Esophagus (tissue), 2 donors: ENCODE data around the gene EGFR. TPM values are rescaled to one million over a fixed set of nuclear protein-coding genes. Genes with fewer than 3 reads are reported as not detected.

Source experiments
- H3K27ac ChIP-seq, 2 donors: one replicate each; pipeline ENCODE4 v1.5.1; 2013; ENCODE audit warnings: low read depth in 2 of 2, mild to moderate bottlenecking in 2 of 2, inconsistent platforms in 1 of 2, low read length in 1 of 2, moderate library complexity in 1 of 2
- H3K27me3 ChIP-seq, 2 donors: one replicate each; pipeline ENCODE4 v1.6.1; 2013; ENCODE audit warnings: low read length in 2 of 2, control low read depth in 1 of 2, mild to moderate bottlenecking in 1 of 2; ENCODE audit not compliant: insufficient read depth in 2 of 2, control insufficient read depth in 1 of 2
- H3K36me3 ChIP-seq, 2 donors: one replicate each; pipeline ENCODE4 v1.6.1; 2013; ENCODE audit warnings: low read length in 1 of 2; ENCODE audit not compliant: control insufficient read depth in 2 of 2, insufficient read depth in 2 of 2
- H3K4me1 ChIP-seq, 2 donors: one replicate each; pipeline ENCODE4 v1.6.1; 2013; ENCODE audit warnings: low read length in 1 of 2; ENCODE audit not compliant: control insufficient read depth in 2 of 2, insufficient read depth in 2 of 2
- H3K4me3 ChIP-seq, 2 donors: one replicate each; pipeline ENCODE4 v1.5.1; 2013; ENCODE audit warnings: low read length in 2 of 2, mild to moderate bottlenecking in 2 of 2, low read depth in 1 of 2, moderate library complexity in 1 of 2
- H3K9me3 ChIP-seq, 2 donors: one replicate each; pipeline ENCODE4 v1.6.1; 2013; ENCODE audit warnings: mild to moderate bottlenecking in 2 of 2, low read depth in 1 of 2, low read length in 1 of 2, moderate library complexity in 1 of 2; ENCODE audit not compliant: control insufficient read depth in 2 of 2, insufficient read depth in 1 of 2
- WGBS, 2 donors: extraction: QIAGEN DNeasy Blood & Tissue Kit; methylation state at CpG; one replicate each; pipeline ENCODE4 v1.1.7; 2013; 5-methylcytosine and 5-hydroxymethylcytosine counted together
- polyA plus RNA-seq, 2 donors: library from polyadenylated mRNA; stranded (reverse); fragments of 200-250 nt; gene quantifications; one replicate each; pipeline ENCODE4 v1.2.3, GENCODE V29; 2013
- donor health status: healthy with polysubstance abuse.
- donor health status: Bipolar disorder and iron deficiency.

The EGFR gene
- polyA plus RNA-seq, 2 donors = 12.8 to 16.1 TPM

GRCh38 chr7:54987772-54988171, 31.0 kb upstream of the EGFR start:
- Histone ChIP-seq H3K4me3 (no peak overlapping the region), H3K27ac (no peak overlapping the region)
- 40 to 46% methylated on average over 1 of the region's 1 CpG for WGBS, 2 donors

GRCh38 chr7:54988516-54988915, 30.3 kb upstream of the EGFR start:
- Histone ChIP-seq H3K36me3 (no peaks in the 10 kb centered on the region), H3K27me3 (no peaks in the 10 kb centered on the region), H3K27ac (no peak overlapping the region), H3K4me3 (no peak overlapping the region), H3K4me1 (no peaks in the 10 kb centered on the region), H3K9me3 (no peaks in the 10 kb centered on the region)
- 93 to 95% methylated on average over 2 of the region's 2 CpGs for WGBS, 2 donors

More at GRCh38 chr7:54987772-54988171, 31.0 kb upstream of the EGFR start:
- Histone ChIP-seq H3K27me3 (no peaks in the 10 kb centered on the region), H3K36me3 (no peaks in the 10 kb centered on the region), H3K4me1 (no peaks in the 10 kb centered on the region), H3K9me3 (no peaks in the 10 kb centered on the region)

- Histone ChIP-seq H3K36me3 (no peaks in the 10 kb centered on the region), H3K9me3 (no peaks in the 10 kb centered on the region), H3K4me3 (no peak overlapping the region), H3K4me1 (no peaks in the 10 kb centered on the region), H3K27ac (no peak overlapping the region), H3K27me3 (no peaks in the 10 kb centered on the region)
- WGBS, 2 donors = 72 to 76% methylated on average over 4 of the region's 4 CpGs
Observed at GRCh38 chr7:54989453-54990225, 29.2 kb upstream of the EGFR start.

GRCh38 chr7:54991341-54991740, 27.5 kb upstream of the EGFR start:
- no peaks in the 10 kb centered on the region for H3K9me3 ChIP-seq
- 94 to 96% methylated on average over 13 of the region's 13 CpGs for WGBS, 2 donors
- H3K27me3 ChIP-seq = no peaks in the 10 kb centered on the region
- no peaks in the 10 kb centered on the region for H3K36me3 ChIP-seq
- no peaks in the 10 kb centered on the region for H3K4me1 ChIP-seq
- no peak overlapping the region for H3K27ac ChIP-seq
- no peak overlapping the region for H3K4me3 ChIP-seq

GRCh38 chr7:54992871-54993475, 25.8 kb upstream of the EGFR start:
- whole genome bisulfite sequencing, 2 donors = 92 to 93% methylated on average over 4 of the region's 4 CpGs
- no peak overlapping the region for H3K27ac ChIP-seq
- H3K36me3 ChIP-seq = no peaks in the 10 kb centered on the region
- no peaks in the 10 kb centered on the region for H3K4me1 ChIP-seq
- H3K4me3 ChIP-seq = no peak overlapping the region
- H3K27me3 ChIP-seq = no peaks in the 10 kb centered on the region
- H3K9me3 ChIP-seq = no peaks in the 10 kb centered on the region

- H3K27me3 ChIP-seq = no peaks in the 10 kb centered on the region
- no peaks in the 10 kb centered on the region for H3K36me3 ChIP-seq
- no peak overlapping the region for H3K4me3 ChIP-seq
- no peak overlapping the region for H3K27ac ChIP-seq
- no peaks in the 10 kb centered on the region for H3K4me1 ChIP-seq
- 92 to 96% methylated on average over 5 of the region's 5 CpGs for WGBS, 2 donors
- H3K9me3 ChIP-seq = no peaks in the 10 kb centered on the region
Observed at GRCh38 chr7:54995166-54995565, 23.7 kb upstream of the EGFR start.

- H3K27me3 ChIP-seq = no peaks in the 10 kb centered on the region
- WGBS, 2 donors = 34 to 43% methylated on average over 5 of the region's 5 CpGs
- no peaks in the 10 kb centered on the region for H3K9me3 ChIP-seq
- H3K36me3 ChIP-seq = no peaks in the 10 kb centered on the region
- no peaks in the 10 kb centered on the region for H3K4me1 ChIP-seq
- no peak overlapping the region for H3K4me3 ChIP-seq
- H3K27ac ChIP-seq = no peak overlapping the region
Observed at GRCh38 chr7:54995610-54996363, 23.0 kb upstream of the EGFR start.

- Histone ChIP-seq H3K9me3 (no peaks in the 10 kb centered on the region), H3K36me3 (no peaks in the 10 kb centered on the region), H3K27me3 (no peaks in the 10 kb centered on the region), H3K4me1 (no peaks in the 10 kb centered on the region), H3K27ac (no peak overlapping the region), H3K4me3 (no peak overlapping the region)
Observed at GRCh38 chr7:54996391-54996790, 22.4 kb upstream of the EGFR start.

GRCh38 chr7:55004579-55004978, 14.2 kb upstream of the EGFR start:
- Histone ChIP-seq H3K4me1 (peaks cover 0 to 2% of the 10 kb centered on the region in 2 donors), H3K27ac (no peak overlapping the region), H3K27me3 (no peaks in the 10 kb centered on the region), H3K36me3 (no peaks in the 10 kb centered on the region), H3K4me3 (no peak overlapping the region), H3K9me3 (no peaks in the 10 kb centered on the region)
- WGBS, 2 donors = 84 to 86% methylated on average over 19 to 29 of the region's 29 CpGs
